Activated T-cell treated with anti-CD3 and anti-CD28 coated beads for 1 hour (primary cell): Measurements from ENCODE around the gene KLHL34.

ENCODE experiments used
- DNase-seq: peaks from one replicate; pipeline ENCODE4 v3.0.0-alpha.2; 2020; ENCODE audit warnings: low read depth

KLHL34 gene

GRCh38 chrX:21655901-21656586 is 2.1 kb downstream of the KLHL34 start:
- no peak for DNase-seq

GRCh38 chrX:21645886-21646285 is 12.2 kb downstream of the KLHL34 start:
- DNase-seq = no peak

- DNase-seq = no peak
Observed at GRCh38 chrX:21645431-21645830, 12.7 kb downstream of the KLHL34 start.

- DNase-seq = no peak
Observed at GRCh38 chrX:21639775-21640174, 18.4 kb downstream of the KLHL34 start.

GRCh38 chrX:21638311-21638710 is 19.8 kb downstream of the KLHL34 start:
- DNase-seq = no peak

DNA sequence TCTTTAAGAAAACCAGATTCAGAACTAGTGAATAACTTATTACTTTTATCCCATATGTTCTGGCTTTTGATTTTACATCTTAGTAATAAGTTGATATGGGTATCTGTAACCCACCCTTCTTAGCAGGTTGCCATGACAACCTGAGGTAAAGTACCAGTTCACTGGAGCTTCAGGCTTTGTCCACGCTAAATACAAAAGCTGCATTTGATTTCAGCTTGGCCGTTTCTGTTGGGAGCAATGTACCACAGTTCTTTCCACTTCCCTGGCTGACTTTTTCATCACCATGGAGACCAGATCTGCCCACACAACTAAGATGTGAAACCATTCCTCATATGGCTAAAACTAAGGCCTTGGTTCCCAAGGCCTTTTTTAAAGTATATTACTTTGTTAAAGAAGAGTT is 26.1 kb downstream of the KLHL34 start:
- DNase-seq = no peak

DNA sequence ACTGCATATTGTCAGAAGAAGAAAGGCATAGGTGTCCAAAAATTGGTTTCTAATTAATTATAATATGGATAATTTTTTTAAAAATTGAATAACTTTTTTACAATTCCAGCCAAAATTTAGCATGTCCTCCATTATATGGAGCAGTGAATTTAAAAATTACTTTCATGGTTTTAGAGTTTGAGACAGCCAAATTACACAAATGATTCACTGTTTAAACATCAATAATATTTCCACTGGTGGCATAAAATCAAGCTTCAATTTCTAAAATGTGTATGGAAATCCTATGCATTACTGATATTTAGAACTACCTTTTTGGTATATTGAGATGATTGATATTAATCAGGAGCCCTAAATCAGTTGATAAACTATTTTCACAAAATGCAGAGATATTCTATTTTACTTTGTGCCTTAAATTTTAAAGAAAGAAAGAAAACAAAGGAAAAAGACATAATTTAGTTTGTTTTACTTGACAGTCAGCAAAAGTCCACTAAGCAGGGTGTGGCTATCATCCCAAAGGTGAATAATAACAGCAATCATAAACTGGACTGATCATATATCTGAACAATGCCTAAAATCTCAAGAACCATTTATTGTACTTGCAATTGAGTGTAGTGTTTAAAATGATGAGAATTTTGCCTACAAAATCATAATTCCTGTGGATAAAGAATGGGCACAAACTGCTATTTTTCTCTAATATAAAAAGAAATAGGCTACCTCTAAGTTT is 34.2 kb downstream of the KLHL34 start:
- DNase-seq = no peak

- no peak for DNase-seq
Observed at GRCh38 chrX:21620234-21620633, 37.9 kb downstream of the KLHL34 start.

DNA sequence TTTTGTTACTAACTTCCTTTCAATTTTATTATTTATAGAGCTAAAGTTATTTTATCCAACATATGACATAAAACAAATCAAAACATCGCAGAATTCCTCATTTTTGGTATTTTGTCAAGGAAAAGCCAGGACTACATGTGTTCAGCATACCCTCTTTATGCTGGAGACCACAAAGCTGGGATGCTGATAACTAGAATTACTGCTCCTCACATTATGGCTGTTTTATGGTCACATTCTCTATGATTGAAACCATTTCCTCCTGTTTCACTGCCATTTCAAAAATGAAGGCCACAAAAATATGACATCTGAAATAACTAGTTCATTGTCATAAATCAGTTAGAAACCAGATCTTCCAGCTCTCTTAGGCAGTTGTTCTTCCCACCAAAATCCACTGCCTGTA is 41.7 kb downstream of the KLHL34 start:
- DNase-seq = no peak

DNA sequence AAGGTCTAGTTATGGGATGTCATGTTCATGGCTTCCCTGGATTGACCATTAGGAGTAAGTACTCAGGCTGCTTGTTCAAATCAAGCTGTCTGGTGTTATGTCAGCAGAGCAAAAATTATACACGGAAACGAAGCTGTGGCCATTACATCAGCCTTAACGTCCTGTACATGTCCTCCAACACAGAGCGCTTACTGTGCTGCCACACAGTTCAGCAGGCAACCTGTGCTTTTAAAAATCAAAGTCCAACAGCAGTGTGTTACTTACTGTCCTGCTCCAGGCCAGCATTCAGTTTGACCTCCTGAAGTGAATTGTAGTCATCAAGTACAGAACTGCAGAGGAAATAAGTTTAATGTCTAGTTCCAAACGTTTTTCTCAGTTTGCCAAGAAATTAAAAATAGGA is 46.0 kb downstream of the KLHL34 start:
- no peak for DNase-seq

DNA sequence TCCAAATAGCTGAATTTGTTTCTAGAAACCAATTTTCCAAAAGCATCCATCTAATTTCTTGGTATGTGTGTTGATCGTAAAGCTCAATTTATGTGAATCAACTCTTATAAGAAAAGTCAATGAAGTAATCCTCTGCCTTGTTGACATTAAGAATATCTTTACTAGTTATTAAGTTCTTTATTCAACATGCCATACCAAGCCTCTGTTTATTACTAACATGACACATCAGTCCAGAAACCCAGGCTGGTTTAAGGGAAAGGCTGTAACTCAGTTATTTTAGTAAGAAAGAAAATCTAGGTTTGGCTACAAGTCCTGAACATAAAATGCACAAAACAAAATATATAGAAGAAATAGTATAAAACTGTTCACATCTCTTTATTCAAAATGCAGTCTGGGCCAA is 48.0 kb downstream of the KLHL34 start:
- no peak for DNase-seq

GRCh38 chrX:21606002-21606401 is 52.1 kb downstream of the KLHL34 start:
- DNase-seq = no peak
